D721Med (cell line): Measurements from ENCODE around the gene RASGRP2.

Experiments
- DNase-seq: peaks from one replicate; pipeline ENCODE4 v3.0.0; 2011; ENCODE audit warnings: low spot score; ENCODE audit not compliant: insufficient read length
- FAIRE-seq: peaks from 2 replicates; lab custom pipeline; 2011; peaks lifted over from hg19 to GRCh38; lab: Jason Lieb, UNC
- CTCF ChIP-seq: IDR thresholded peaks from 2 replicates; pipeline ENCODE4 v1.5.1; 2012; ENCODE audit warnings: mild to moderate bottlenecking, control low read depth; ENCODE audit not compliant: insufficient read depth; ENCODE audit errors: missing control alignments

The RASGRP2 gene

GRCh38 chr11:64698427-64698826, 45.5 kb downstream of the RASGRP2 start:
- DNase-seq (no peak), FAIRE-seq (no peak)
- TF ChIP-seq CTCF, result no peak

GRCh38 chr11:64697663-64698375, 46.1 kb downstream of the RASGRP2 start:
- no peak for TF ChIP-seq CTCF
- DNase-seq (no peak), FAIRE-seq (no peak)

GRCh38 chr11:64696045-64696444, 47.9 kb downstream of the RASGRP2 start:
- FAIRE-seq, result no peak
- no peak for TF ChIP-seq CTCF
- no peak for DNase-seq

GRCh38 chr11:64695548-64695947, 48.4 kb downstream of the RASGRP2 start:
- TF ChIP-seq CTCF, result no peak
- DNase-seq (no peak), FAIRE-seq (no peak)

GRCh38 chr11:64694821-64695365, 49.0 kb downstream of the RASGRP2 start:
- no peak for TF ChIP-seq CTCF
- DNase-seq (no peak), FAIRE-seq (no peak)

- DNase-seq (no peak), FAIRE-seq (no peak)
- TF ChIP-seq CTCF, result no peak
Measured at GRCh38 chr11:64694026-64694755, 49.8 kb downstream of the RASGRP2 start.
